Keratinocyte (primary cell): ENCODE data around the gene NTNG2. TPM values are rescaled to one million over a fixed set of nuclear protein-coding genes. Genes with fewer than 3 reads are reported as not detected.

Experiments
- DNase-seq: peaks from one replicate; pipeline ENCODE4 v3.0.0-alpha.2; 2011; ENCODE audit warnings: low read depth, missing footprints, low spot score
- FAIRE-seq: peaks from 2 replicates; lab custom pipeline; 2011; peaks lifted over from hg19 to GRCh38; lab: Jason Lieb, UNC
- H2AFZ ChIP-seq: 2 replicates; pipeline ENCODE4 v1.6.0; 2012; ENCODE audit warnings: low read length, control low read depth, inconsistent platforms; ENCODE audit not compliant: control insufficient read depth
- H3K27ac ChIP-seq: 2 replicates; pipeline ENCODE4 v1.5.1; 2011; ENCODE audit warnings: low read length; ENCODE audit not compliant: control insufficient read depth, insufficient read depth
- H3K27me3 ChIP-seq: 3 replicates; pipeline ENCODE4 v1.6.0; 2011; ENCODE audit warnings: low read length; ENCODE audit not compliant: control insufficient read depth, insufficient read depth; ENCODE audit errors: extremely low read depth
- H3K36me3 ChIP-seq, 2 experiments: 2 replicates in 1 of 2; 3 replicates in 1 of 2; pipeline ENCODE4 v1.5.1; 2011; ENCODE audit warnings: low read length in 2 of 2, mild to moderate bottlenecking in 1 of 2; ENCODE audit not compliant: control insufficient read depth in 2 of 2, insufficient read depth in 2 of 2; ENCODE audit errors: extremely low read depth in 1 of 2
- H3K4me1 ChIP-seq: 3 replicates; pipeline ENCODE4 v1.5.1; 2011; ENCODE audit warnings: low read length; ENCODE audit not compliant: control insufficient read depth, insufficient read depth; ENCODE audit errors: extremely low read depth
- H3K4me2 ChIP-seq: 3 replicates; pipeline ENCODE4 v1.6.0; 2011; ENCODE audit warnings: low read depth, low read length; ENCODE audit not compliant: control insufficient read depth, insufficient read depth; ENCODE audit errors: extremely low read depth
- H3K4me3 ChIP-seq, 3 experiments: fragments of 200-600 bp in 1 of 3; sonication (generic) in 1 of 3; 2 replicates in 2 of 3; 3 replicates in 1 of 3; pipeline ENCODE4 v1.5.1; 2011 to 2016; ENCODE audit warnings: low read length in 3 of 3, mild to moderate bottlenecking in 3 of 3, control low read depth in 2 of 3, inconsistent platforms in 1 of 3, low read depth in 1 of 3, mixed read lengths in 1 of 3, mixed run types in 1 of 3, moderate library complexity in 1 of 3; ENCODE audit not compliant: control insufficient read depth in 2 of 3, insufficient read depth in 2 of 3; ENCODE audit errors: extremely low read depth in 1 of 3
- H3K79me2 ChIP-seq: 2 replicates; pipeline ENCODE4 v1.6.0; 2012; ENCODE audit warnings: low read length; ENCODE audit not compliant: control insufficient read depth, insufficient read depth
- H3K9ac ChIP-seq: 3 replicates; pipeline ENCODE4 v1.6.0; 2011; ENCODE audit warnings: low read length; ENCODE audit not compliant: control insufficient read depth, insufficient read depth; ENCODE audit errors: extremely low read depth
- H3K9me1 ChIP-seq: 3 replicates; pipeline ENCODE4 v1.6.0; 2011; ENCODE audit warnings: low read length; ENCODE audit not compliant: control insufficient read depth, insufficient read depth; ENCODE audit errors: extremely low read depth
- H3K9me3 ChIP-seq: 2 replicates; pipeline ENCODE4 v1.5.1; 2012; ENCODE audit warnings: low read depth, low read length; ENCODE audit not compliant: control insufficient read depth
- H4K20me1 ChIP-seq: 3 replicates; pipeline ENCODE4 v1.6.0; 2011; ENCODE audit warnings: low read length; ENCODE audit not compliant: control insufficient read depth, insufficient read depth; ENCODE audit errors: extremely low read depth
- CTCF ChIP-seq, 3 experiments: IDR thresholded peaks in 1 of 3; conservative IDR thresholded peaks in 1 of 3; optimal IDR thresholded peaks in 1 of 3; 2 replicates in 2 of 3; 3 replicates in 1 of 3; pipeline versions ENCODE3 to v1.5.1; 2011; ENCODE audit warnings: low read length in 3 of 3, mild to moderate bottlenecking in 3 of 3, moderate library complexity in 2 of 3, control low read depth in 1 of 3, inconsistent platforms in 1 of 3; ENCODE audit not compliant: insufficient read depth in 2 of 3; ENCODE audit errors: extremely low read depth in 1 of 3
- EZH2 ChIP-seq: IDR thresholded peaks from one replicate; pipeline ENCODE4 v1.6.1; 2012; ENCODE audit warnings: inconsistent platforms, mild to moderate bottlenecking, low read length, moderate library complexity
- dilution Hi-C: fragments of 300-500 bp; cut with MboI; formaldehyde crosslinking; loops from one replicate; pipeline ENCODE4 v1.7.0; 2020; ENCODE audit warnings: low sequenced_read_pairs; ENCODE audit not compliant: extremely low pct_ligation_motif_present
- polyA plus RNA-seq, 5 experiments: library from polyadenylated mRNA; depleted of rRNA in 3 of 5; stranded (reverse) in 3 of 5; stranded (forward) in 1 of 5; unstranded in 1 of 5; fragments of >200 nt; gene quantifications; 1 replicate in 1 of 5; 2 replicates in 3 of 5; 3 replicates in 1 of 5; pipeline versions ENCODE4 v1.2.1 to v1.2.3, GENCODE V29; 2011 to 2012; ENCODE audit warnings: missing spikeins in 2 of 5, low read depth in 1 of 5, low replicate concordance in 1 of 5

Gene NTNG2
- polyA plus RNA-seq, 1 donor (not counting 4 experiments of a cell fraction or from before 2014, with no cell fraction given): 0.05 TPM

- Histone ChIP-seq H3K9me1 (no peaks in the 10 kb centered on the region), H3K36me3 (no peaks in the 10 kb centered on the region), H3K27me3 (peaks cover 32% of the 10 kb centered on the region), H3K4me3 (no peak overlapping the region), H3K4me1 (no peaks in the 10 kb centered on the region), H3K79me2 (no peaks in the 10 kb centered on the region), H3K9me3 (no peaks in the 10 kb centered on the region), H3K27ac (no peak overlapping the region), H2AFZ (no peak overlapping the region), H3K4me2 (no peak overlapping the region), H4K20me1 (no peaks in the 10 kb centered on the region), H3K9ac (no peak overlapping the region)
- dilution Hi-C loops: no loop called here
- no peak for TF ChIP-seq EZH2
- no peak for TF ChIP-seq CTCF (optimal IDR thresholded peaks at IDR 0.05 in 1 of 3, IDR thresholded peaks at IDR 0.05 in 1 of 3, conservative IDR thresholded peaks at IDR 0.05 in 1 of 3; ENCODE audit: extremely low read depth in 1 of 3, insufficient read depth in 2 of 3, low read length in 3 of 3)
- DNase-seq: no peak
- no peak for FAIRE-seq
Measured at GRCh38 chr9:132224645-132225044, 62.8 kb downstream of the NTNG2 start.

GRCh38 chr9:132226571-132227430 is 64.9 kb downstream of the NTNG2 start:
- no peaks in the 10 kb centered on the region for H3K36me3 ChIP-seq
- no peaks in the 10 kb centered on the region for H3K9me1 ChIP-seq
- no peak overlapping the region for H2AFZ ChIP-seq
- no peaks in the 10 kb centered on the region for H4K20me1 ChIP-seq
- no peak overlapping the region for H3K9ac ChIP-seq
- H3K9me3 ChIP-seq: no peaks in the 10 kb centered on the region
- H3K79me2 ChIP-seq: no peaks in the 10 kb centered on the region
- no peaks in the 10 kb centered on the region for H3K4me1 ChIP-seq
- no peak overlapping the region for H3K4me2 ChIP-seq
- FAIRE-seq (no peak), DNase-seq (no peak)
- H3K27ac ChIP-seq: no peak overlapping the region
- dilution Hi-C loops: no loop called here
- no peak overlapping the region for H3K4me3 ChIP-seq
- H3K27me3 ChIP-seq: peaks cover 44% of the 10 kb centered on the region
- TF ChIP-seq CTCF (optimal IDR thresholded peaks at IDR 0.05 in 1 of 3, IDR thresholded peaks at IDR 0.05 in 1 of 3, conservative IDR thresholded peaks at IDR 0.05 in 1 of 3; ENCODE audit: extremely low read depth in 1 of 3, insufficient read depth in 2 of 3, low read length in 3 of 3): no peak
- TF ChIP-seq EZH2: no peak
